K562 (cell line): ENCODE data around the gene C11orf98. TPM values are rescaled to one million over a fixed set of nuclear protein-coding genes. Genes with fewer than 3 reads are reported as not detected.

Experiments used
- LEF1 ChIP-seq: fragments of 450-650 bp; IDR thresholded peaks from 2 replicates; pipeline ENCODE4 v1.6.1; 2016; ENCODE audit warnings: mild to moderate bottlenecking
- MAFG ChIP-seq: fragments of 450-650 bp; conservative IDR thresholded peaks from 2 replicates; pipeline ENCODE4 v1.6.1; 2016; ENCODE audit warnings: missing genetic modification characterization, missing compliant biosample characterization
- MGA ChIP-seq: fragments of 450-650 bp; IDR thresholded peaks from 2 replicates; pipeline ENCODE4 v1.6.1; 2016; ENCODE audit warnings: mild to moderate bottlenecking, moderate library complexity
- POU5F1 ChIP-seq: fragments of 150-350 bp; IDR thresholded peaks from 2 replicates; pipeline ENCODE4 v1.6.1; 2014; ENCODE audit warnings: borderline replicate concordance, low read length, low read depth, mild to moderate bottlenecking; ENCODE audit not compliant: partially characterized antibody
- PTBP1 ChIP-seq: fragments of 200-400 bp; formaldehyde crosslinking; IDR thresholded peaks from 2 replicates; pipeline ENCODE4 v1.6.1; 2017; ENCODE audit warnings: low read depth, low read length
- RBM15 ChIP-seq: fragments of 200-400 bp; formaldehyde crosslinking; IDR thresholded peaks from 2 replicates; pipeline ENCODE4 v1.6.1; 2018; ENCODE audit warnings: mild to moderate bottlenecking, low read length, moderate library complexity; ENCODE audit not compliant: insufficient read depth
- RBM34 ChIP-seq: fragments of 200-400 bp; formaldehyde crosslinking; IDR thresholded peaks from 2 replicates; pipeline ENCODE4 v1.6.1; 2018; ENCODE audit warnings: low read length, borderline replicate concordance; ENCODE audit not compliant: insufficient read depth
- SRF ChIP-seq, 2 experiments: fragments of 250-450, 450-650 bp in 1 of 2; sonication (Bioruptor Pico) in 1 of 2; sonication (generic) in 1 of 2; formaldehyde crosslinking; IDR thresholded peaks; 2 replicates each; pipeline versions ENCODE4 v1.5.0 to v1.5.1; 2020 to 2022; ENCODE audit warnings: mild to moderate bottlenecking in 1 of 2, missing genetic modification reagents in 1 of 2
- STAG1 ChIP-seq: sonication (generic); formaldehyde crosslinking; IDR thresholded peaks from 2 replicates; pipeline ENCODE4 v1.5.0; 2020; ENCODE audit warnings: missing genetic modification reagents, borderline replicate concordance
- TRIM28 ChIP-seq: fragments of 450-650 bp; IDR thresholded peaks from 2 replicates; pipeline ENCODE4 v1.6.1; 2017
- YBX1 ChIP-seq: fragments of 450-650 bp; IDR thresholded peaks from 2 replicates; pipeline ENCODE4 v1.7.1; 2016; ENCODE audit warnings: mild to moderate bottlenecking
- ZNF41 ChIP-seq: fragments of 250-450 bp; sonication (Bioruptor Pico); conservative IDR thresholded peaks from 2 replicates; pipeline ENCODE4 v1.4.0; 2020; ENCODE audit warnings: mild to moderate bottlenecking
- polyA plus RNA-seq, 8 experiments: library from polyadenylated mRNA; depleted of rRNA in 4 of 8; stranded (reverse) in 5 of 8; unstranded in 3 of 8; fragments of >200 nt; fragmentation: Nextera tagmentation in 2 of 8; fragmentation: Illumina TruSeq in 1 of 8; extraction: Ambion mirVana in 2 of 8; extraction: Trizol in 1 of 8; gene quantifications; 2 replicates each; pipeline versions ENCODE4 v1.2.1 to v1.2.3, GENCODE V29; 2011 to 2014; ENCODE audit warnings: inconsistent platforms in 1 of 8, missing spikeins in 1 of 8
- total RNA-seq, 7 experiments: library from RNA; depleted of rRNA in 6 of 7; stranded (reverse); fragments of >200 nt in 6 of 7; fragmentation: Illumina TruSeq in 2 of 7; extraction: Trizol in 2 of 7; gene quantifications; 2 replicates each; pipeline versions ENCODE4 v1.2.1 to v1.2.3, GENCODE V29; 2011 to 2021; ENCODE audit warnings: low replicate concordance in 1 of 7
- TF ChIP-seq, protein P1 (sequence below): fragments of 150-350 bp; conservative IDR thresholded peaks from 2 replicates; pipeline ENCODE4 v1.6.1; 2014; ENCODE audit warnings: low read length

Gene C11orf98
- total and polyA plus RNA-seq, 9 of the 15 experiments (the other 6 are each of a cell fraction or from before 2014, with no cell fraction given): 103 to 352 (median 218) TPM

- no peak for TF ChIP-seq MGA
- TF ChIP-seq ZNF41 (CRISPR knock-in tag): no peak
- TF ChIP-seq, protein P1, sequence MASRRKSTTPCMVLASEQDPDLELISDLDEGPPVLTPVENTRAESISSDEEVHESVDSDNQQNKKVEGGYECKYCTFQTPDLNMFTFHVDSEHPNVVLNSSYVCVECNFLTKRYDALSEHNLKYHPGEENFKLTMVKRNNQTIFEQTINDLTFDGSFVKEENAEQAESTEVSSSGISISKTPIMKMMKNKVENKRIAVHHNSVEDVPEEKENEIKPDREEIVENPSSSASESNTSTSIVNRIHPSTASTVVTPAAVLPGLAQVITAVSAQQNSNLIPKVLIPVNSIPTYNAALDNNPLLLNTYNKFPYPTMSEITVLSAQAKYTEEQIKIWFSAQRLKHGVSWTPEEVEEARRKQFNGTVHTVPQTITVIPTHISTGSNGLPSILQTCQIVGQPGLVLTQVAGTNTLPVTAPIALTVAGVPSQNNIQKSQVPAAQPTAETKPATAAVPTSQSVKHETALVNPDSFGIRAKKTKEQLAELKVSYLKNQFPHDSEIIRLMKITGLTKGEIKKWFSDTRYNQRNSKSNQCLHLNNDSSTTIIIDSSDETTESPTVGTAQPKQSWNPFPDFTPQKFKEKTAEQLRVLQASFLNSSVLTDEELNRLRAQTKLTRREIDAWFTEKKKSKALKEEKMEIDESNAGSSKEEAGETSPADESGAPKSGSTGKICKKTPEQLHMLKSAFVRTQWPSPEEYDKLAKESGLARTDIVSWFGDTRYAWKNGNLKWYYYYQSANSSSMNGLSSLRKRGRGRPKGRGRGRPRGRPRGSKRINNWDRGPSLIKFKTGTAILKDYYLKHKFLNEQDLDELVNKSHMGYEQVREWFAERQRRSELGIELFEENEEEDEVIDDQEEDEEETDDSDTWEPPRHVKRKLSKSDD: no peak
- TF ChIP-seq RBM34: 0 out of 2 replicates have a peak, but pooled peaks have one; percentile 49
- no peak for TF ChIP-seq RBM15
- no peak for TF ChIP-seq STAG1
- TF ChIP-seq SRF (CRISPR knock-in tag; IDR thresholded peaks at IDR 0.05): peak; percentile 23 to 28; a peak in 2 of 4 replicates
- TF ChIP-seq MAFG (tag): 0 out of 2 replicates have a peak, but pooled peaks have one; percentile 3
- TF ChIP-seq TRIM28: no peak
- TF ChIP-seq YBX1: no peak
- TF ChIP-seq POU5F1: no peak
- no peak for TF ChIP-seq LEF1
- TF ChIP-seq PTBP1: no peak
These were observed 41.2 kb upstream of the C11orf98 start (continued) for GRCh38 chr11:62705880-62706849.
